ENCODE data around the gene ATRAID.

Gene ATRAID

GRCh38 chr2:27250652-27251379, 39.0 kb downstream of the ATRAID start:
- TF ChIP-seq, protein P1, sequence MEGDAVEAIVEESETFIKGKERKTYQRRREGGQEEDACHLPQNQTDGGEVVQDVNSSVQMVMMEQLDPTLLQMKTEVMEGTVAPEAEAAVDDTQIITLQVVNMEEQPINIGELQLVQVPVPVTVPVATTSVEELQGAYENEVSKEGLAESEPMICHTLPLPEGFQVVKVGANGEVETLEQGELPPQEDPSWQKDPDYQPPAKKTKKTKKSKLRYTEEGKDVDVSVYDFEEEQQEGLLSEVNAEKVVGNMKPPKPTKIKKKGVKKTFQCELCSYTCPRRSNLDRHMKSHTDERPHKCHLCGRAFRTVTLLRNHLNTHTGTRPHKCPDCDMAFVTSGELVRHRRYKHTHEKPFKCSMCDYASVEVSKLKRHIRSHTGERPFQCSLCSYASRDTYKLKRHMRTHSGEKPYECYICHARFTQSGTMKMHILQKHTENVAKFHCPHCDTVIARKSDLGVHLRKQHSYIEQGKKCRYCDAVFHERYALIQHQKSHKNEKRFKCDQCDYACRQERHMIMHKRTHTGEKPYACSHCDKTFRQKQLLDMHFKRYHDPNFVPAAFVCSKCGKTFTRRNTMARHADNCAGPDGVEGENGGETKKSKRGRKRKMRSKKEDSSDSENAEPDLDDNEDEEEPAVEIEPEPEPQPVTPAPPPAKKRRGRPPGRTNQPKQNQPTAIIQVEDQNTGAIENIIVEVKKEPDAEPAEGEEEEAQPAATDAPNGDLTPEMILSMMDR (IDR thresholded peaks at IDR 0.05; ENCODE audit: low read depth, low read length), result no peak
- no peak overlapping the region for H3K4me3 ChIP-seq (ENCODE audit: low read depth, low read length)
- in situ Hi-C loops (cut with HindIII; ENCODE audit: low sequenced_read_pairs), result loop anchor here (25.0 kb wide), 1 partner anchor 139 kb away; the partner anchor contains the start of genes ABHD1 and CGREF1
- no peak for DNase-seq (ENCODE audit: low read depth, low spot score)

- no peak for DNase-seq (ENCODE audit: low read depth, low spot score)
- H3K4me3 ChIP-seq (ENCODE audit: low read depth, low read length), result no peak overlapping the region
- in situ Hi-C loops (cut with HindIII; ENCODE audit: low sequenced_read_pairs), result loop anchor here (25.0 kb wide), 1 partner anchor 139 kb away; the partner anchor contains the start of genes ABHD1 and CGREF1
- TF ChIP-seq, protein P1 (IDR thresholded peaks at IDR 0.05; ENCODE audit: low read depth, low read length), result no peak
These were observed 39.9 kb downstream of the ATRAID start for GRCh38 chr2:27251766-27252165.

GRCh38 chr2:27255187-27255586, 43.3 kb downstream of the ATRAID start:
- H3K4me3 ChIP-seq (ENCODE audit: low read depth, low read length), result no peak overlapping the region
- DNase-seq (ENCODE audit: low read depth, low spot score), result no peak
- in situ Hi-C loops (cut with HindIII; ENCODE audit: low sequenced_read_pairs), result loop anchor here (25.0 kb wide), 1 partner anchor 143 kb away; the partner anchor contains the start of genes ABHD1 and CGREF1
- TF ChIP-seq, protein P1 (IDR thresholded peaks at IDR 0.05; ENCODE audit: low read depth, low read length), result no peak

DNA sequence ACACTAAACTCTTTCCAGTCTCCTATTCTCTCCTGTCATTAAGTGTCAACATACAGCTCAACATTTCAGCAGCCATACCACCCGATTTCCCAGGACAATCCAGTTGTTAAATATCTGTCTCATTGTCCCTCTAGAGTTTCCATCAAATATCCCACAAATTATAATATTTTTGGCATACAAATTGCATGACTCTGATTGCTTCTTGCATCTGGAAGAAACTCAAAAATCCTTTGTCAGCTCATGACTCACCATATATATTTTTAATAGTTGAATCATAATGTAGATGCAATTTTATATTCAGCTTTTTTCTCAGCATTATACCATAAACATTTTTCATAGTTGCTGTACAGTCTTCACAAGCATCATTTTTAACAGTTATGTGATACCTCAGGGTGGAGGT, 43.8 kb downstream of the ATRAID start:
- peak; percentile 24 for DNase-seq (ENCODE audit: low read depth, low spot score)
- in situ Hi-C loops (cut with HindIII; ENCODE audit: low sequenced_read_pairs), result loop anchor here (25.0 kb wide), 1 partner anchor 143 kb away; the partner anchor contains the start of genes ABHD1 and CGREF1
- H3K4me3 ChIP-seq (ENCODE audit: low read depth, low read length), result no peak overlapping the region
- TF ChIP-seq, protein P1 (IDR thresholded peaks at IDR 0.05; ENCODE audit: low read depth, low read length), result no peak

DNA sequence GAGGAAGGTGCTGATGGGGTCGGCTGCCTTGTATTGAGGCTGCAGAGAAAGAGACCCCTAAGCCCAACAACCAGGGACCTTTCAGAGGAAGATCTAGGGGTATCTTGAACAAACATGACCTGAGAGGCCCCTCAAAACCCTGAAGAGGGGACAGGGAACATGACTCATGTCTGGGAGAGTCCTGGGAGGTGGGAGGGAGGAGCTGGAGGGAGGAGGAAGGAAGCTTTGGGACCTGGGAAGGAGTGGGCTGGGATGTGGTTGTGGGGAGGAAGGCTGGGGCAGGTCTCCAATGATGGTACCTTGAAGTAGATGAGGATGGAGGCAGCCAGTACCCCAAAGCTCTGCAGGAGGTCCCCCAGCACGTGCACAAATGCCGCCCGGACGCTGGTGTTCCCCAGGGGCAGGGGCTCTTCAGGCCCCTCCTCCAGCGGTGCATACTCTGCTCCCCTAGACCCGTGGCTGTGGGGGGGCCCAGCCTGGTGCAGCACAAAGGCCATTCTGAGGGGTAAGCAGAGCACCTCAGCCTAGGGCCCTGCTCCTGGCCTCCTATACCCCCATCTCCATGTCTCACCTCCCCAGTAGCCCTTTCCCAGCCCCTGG, 45.1 kb downstream of the ATRAID start:
- TF ChIP-seq, protein P1 (IDR thresholded peaks at IDR 0.05; ENCODE audit: low read depth, low read length), result no peak
- DNase-seq (ENCODE audit: low read depth, low spot score), result no peak
- in situ Hi-C loops (cut with HindIII; ENCODE audit: low sequenced_read_pairs), result loop anchor here (25.0 kb wide), 1 partner anchor 145 kb away; the partner anchor contains the start of genes ABHD1 and CGREF1
- H3K4me3 ChIP-seq (ENCODE audit: low read depth, low read length), result no peak overlapping the region

- no peak for DNase-seq (ENCODE audit: low read depth, low spot score)
- TF ChIP-seq, protein P1 (IDR thresholded peaks at IDR 0.05; ENCODE audit: low read depth, low read length), result no peak
- no peak overlapping the region for H3K4me3 ChIP-seq (ENCODE audit: low read depth, low read length)
- in situ Hi-C loops (cut with HindIII; ENCODE audit: low sequenced_read_pairs), result loop anchor here (25.0 kb wide), 1 partner anchor 146 kb away; the partner anchor contains the start of genes ABHD1 and CGREF1
These were observed 46.2 kb downstream of the ATRAID start for GRCh38 chr2:27258051-27258450.
